ENCODE data around the gene PDZD2.

The PDZD2 gene

GRCh38 chr5:31786090-31786631 is 147.2 kb downstream of the PDZD2 start:
- in situ Hi-C loops (cut with HindIII; ENCODE audit: low pct_ligation_motif_present, low sequenced_read_pairs) = no loop called here

DNA sequence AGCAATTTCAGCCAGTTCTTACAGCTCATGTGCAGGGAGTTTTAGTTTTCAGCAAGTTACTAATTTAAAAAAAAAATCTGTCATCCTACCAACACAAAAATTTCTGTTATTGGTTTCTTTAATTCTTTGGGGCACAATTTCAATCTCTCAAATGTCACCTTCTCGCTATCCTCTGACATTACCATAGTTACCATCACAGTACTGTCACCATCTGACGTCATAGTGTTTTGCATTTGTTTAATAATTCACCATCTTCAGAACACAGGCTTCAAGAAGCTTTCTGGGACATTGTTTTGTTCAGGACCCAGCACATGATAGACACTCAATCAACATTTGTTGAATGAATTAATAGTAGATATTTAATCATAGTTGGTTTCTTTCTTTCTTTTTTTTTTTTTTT is 155.1 kb downstream of the PDZD2 start:
- in situ Hi-C loops (cut with HindIII; ENCODE audit: low pct_ligation_motif_present, low sequenced_read_pairs) = no loop called here
- H3K27me3 ChIP-seq (replicated peaks) = no peaks in the 10 kb centered on the region
- DNase-seq = no peak
- H3K36me3 ChIP-seq (replicated peaks) = no peaks in the 10 kb centered on the region
- H3K4me3 ChIP-seq (ENCODE audit: low read depth, low read length) = no peak overlapping the region
- H3K27ac ChIP-seq = no peak overlapping the region
- no peak for TF ChIP-seq CTCF (IDR thresholded peaks at IDR 0.05; ENCODE audit: low read depth, low read length, missing control alignments)

More at GRCh38 chr5:31786090-31786631, 147.2 kb downstream of the PDZD2 start:
- DNase-seq = no peak
- H3K27me3 ChIP-seq (replicated peaks) = no peaks in the 10 kb centered on the region
- H3K27ac ChIP-seq = no peak overlapping the region
- H3K4me3 ChIP-seq (ENCODE audit: low read depth, low read length) = no peak overlapping the region
- no peak for TF ChIP-seq CTCF (IDR thresholded peaks at IDR 0.05; ENCODE audit: low read depth, low read length, missing control alignments)
- no peaks in the 10 kb centered on the region for H3K36me3 ChIP-seq (replicated peaks)

DNA sequence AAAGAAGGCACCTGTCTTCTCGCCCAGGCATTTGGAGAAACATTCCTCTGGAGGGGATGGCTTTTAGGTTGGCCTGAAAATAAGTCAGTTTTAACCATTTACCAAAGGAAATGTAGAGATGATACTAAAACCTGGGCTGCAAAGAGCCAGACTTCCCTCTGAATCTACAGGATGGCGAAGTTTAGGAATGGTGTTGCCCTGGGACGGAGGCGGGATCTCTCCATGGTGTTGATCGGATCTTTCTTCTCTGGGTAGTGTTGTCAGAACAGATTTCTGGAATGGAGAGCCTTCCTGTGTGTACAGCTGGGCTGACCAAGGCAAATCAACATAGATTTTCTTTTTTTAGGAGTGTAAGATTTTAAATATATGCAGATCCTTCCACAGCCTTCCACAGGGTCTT is 159.2 kb downstream of the PDZD2 start:
- no peak for TF ChIP-seq CTCF (IDR thresholded peaks at IDR 0.05; ENCODE audit: low read depth, low read length, missing control alignments)
- in situ Hi-C loops (cut with HindIII; ENCODE audit: low pct_ligation_motif_present, low sequenced_read_pairs) = no loop called here
- no peak overlapping the region for H3K4me3 ChIP-seq (ENCODE audit: low read depth, low read length)
- H3K27me3 ChIP-seq (replicated peaks) = no peaks in the 10 kb centered on the region
- no peak for DNase-seq
- no peak overlapping the region for H3K27ac ChIP-seq
- no peaks in the 10 kb centered on the region for H3K36me3 ChIP-seq (replicated peaks)

DNA sequence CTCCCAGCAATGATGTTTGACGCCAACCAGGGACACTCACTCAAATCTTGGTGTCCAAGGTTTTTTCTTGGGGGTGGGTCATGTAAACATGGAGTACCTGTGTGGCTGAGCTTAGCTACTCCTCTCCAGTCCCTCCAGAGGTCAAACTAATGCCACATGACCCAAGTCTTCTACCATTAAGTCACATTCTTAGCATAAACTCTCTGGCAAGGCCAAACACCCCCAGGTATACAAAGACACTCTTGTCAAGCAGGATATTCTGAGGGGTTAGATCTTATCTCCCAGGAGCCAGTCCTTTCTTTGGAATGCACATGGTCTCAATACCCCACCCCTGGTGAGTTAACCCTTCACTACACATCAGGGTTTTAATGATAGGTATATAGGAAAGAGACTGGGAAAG is 161.4 kb downstream of the PDZD2 start:
- no peak overlapping the region for H3K4me3 ChIP-seq (ENCODE audit: low read depth, low read length)
- no peak for TF ChIP-seq CTCF (IDR thresholded peaks at IDR 0.05; ENCODE audit: low read depth, low read length, missing control alignments)
- H3K36me3 ChIP-seq (replicated peaks) = no peaks in the 10 kb centered on the region
- no peak for DNase-seq
- in situ Hi-C loops (cut with HindIII; ENCODE audit: low pct_ligation_motif_present, low sequenced_read_pairs) = loop anchor here (25.0 kb wide), 1 partner anchor 213 kb away; no protein-coding TSS in a partner anchor
- no peaks in the 10 kb centered on the region for H3K27me3 ChIP-seq (replicated peaks)
- no peak overlapping the region for H3K27ac ChIP-seq

- H3K27ac ChIP-seq = no peak overlapping the region
- peaks cover 10% of the 10 kb centered on the region for H3K27me3 ChIP-seq (replicated peaks)
- H3K4me3 ChIP-seq (ENCODE audit: low read depth, low read length) = no peak overlapping the region
- H3K36me3 ChIP-seq (replicated peaks) = no peaks in the 10 kb centered on the region
- DNase-seq = no peak
- in situ Hi-C loops (cut with HindIII; ENCODE audit: low pct_ligation_motif_present, low sequenced_read_pairs) = loop anchor here (25.0 kb wide), 1 partner anchor 219 kb away; no protein-coding TSS in a partner anchor
- TF ChIP-seq CTCF (IDR thresholded peaks at IDR 0.05; ENCODE audit: low read depth, low read length, missing control alignments) = no peak
Measured at GRCh38 chr5:31805785-31806400, 167.0 kb downstream of the PDZD2 start.

Data from brain microvascular endothelial cell (primary cell).